OCI-LY1 (cell line): ENCODE measurements around the gene FGGY.

ENCODE experiments used
- H2AFZ ChIP-seq: fragments of 200-600 bp; sonication (generic), shearing (Covaris generic); 2 replicates; pipeline ENCODE4 v1.6.0; 2014; ENCODE audit warnings: antibody characterized with exemption, mild to moderate bottlenecking, low read length
- H3F3A ChIP-seq: fragments of 200-600 bp; sonication (generic), shearing (Covaris generic); 2 replicates; pipeline ENCODE4 v1.6.0; 2014; ENCODE audit warnings: mild to moderate bottlenecking, antibody characterized with exemption, low read length, moderate library complexity; ENCODE audit not compliant: insufficient read depth
- H3K27ac ChIP-seq: fragments of 200-600 bp; sonication (generic); 2 replicates; pipeline ENCODE4 v1.5.1; 2014; ENCODE audit warnings: low read length, mixed run types, mild to moderate bottlenecking, low read depth; ENCODE audit not compliant: poor library complexity, severe bottlenecking
- H3K27me3 ChIP-seq: fragments of 200-600 bp; sonication (generic); 2 replicates; pipeline ENCODE4 v1.6.0; 2014; ENCODE audit warnings: antibody characterized with exemption, mild to moderate bottlenecking, low read length, moderate library complexity; ENCODE audit not compliant: insufficient read depth
- H3K36me3 ChIP-seq: fragments of 200-600 bp; sonication (generic); 2 replicates; pipeline ENCODE4 v1.6.1; 2014; ENCODE audit warnings: mild to moderate bottlenecking, antibody characterized with exemption, low read length, moderate library complexity, mixed read lengths; ENCODE audit not compliant: insufficient read depth
- H3K4me1 ChIP-seq: fragments of 200-600 bp; sonication (generic); 2 replicates; pipeline ENCODE4 v1.5.1; 2014; ENCODE audit warnings: mild to moderate bottlenecking, low read length, moderate library complexity; ENCODE audit not compliant: insufficient read depth, severe bottlenecking
- H3K4me2 ChIP-seq: fragments of 200-600 bp; sonication (generic), shearing (Covaris generic); 2 replicates; pipeline ENCODE4 v1.6.1; 2014; ENCODE audit warnings: low read length
- H3K4me3 ChIP-seq: fragments of 200-600 bp; sonication (generic); 2 replicates; pipeline ENCODE4 v1.5.1; 2014; ENCODE audit warnings: low read length, low read depth, mild to moderate bottlenecking, mixed read lengths; ENCODE audit not compliant: poor library complexity, severe bottlenecking
- H3K79me2 ChIP-seq: fragments of 200-600 bp; shearing (Covaris generic); 2 replicates; pipeline ENCODE4 v1.6.1; 2016; ENCODE audit warnings: mixed run types, low read length, mixed read lengths; ENCODE audit not compliant: insufficient read depth
- H3K9ac ChIP-seq: fragments of 200-600 bp; sonication (generic), shearing (Covaris generic); 2 replicates; pipeline ENCODE4 v1.6.1; 2014; ENCODE audit warnings: mild to moderate bottlenecking, low read length, mixed read lengths
- H3K9me2 ChIP-seq: fragments of 200-600 bp; sonication (generic), shearing (Covaris generic); 2 replicates; pipeline ENCODE4 v1.6.1; 2014; ENCODE audit warnings: low read depth, mild to moderate bottlenecking, low read length, mixed read lengths
- H3K9me3 ChIP-seq: fragments of 200-600 bp; shearing (Covaris generic); 2 replicates; pipeline ENCODE4 v1.6.1; 2014; ENCODE audit warnings: low read length, mixed read lengths
- H4K20me1 ChIP-seq: fragments of 200-600 bp; sonication (generic), shearing (Covaris generic); 2 replicates; pipeline ENCODE4 v1.6.0; 2016; ENCODE audit warnings: mild to moderate bottlenecking, low read length; ENCODE audit not compliant: insufficient read depth
- EZH2 ChIP-seq: fragments of 200-600 bp; sonication (generic), shearing (Covaris generic); IDR thresholded peaks from 2 replicates; pipeline ENCODE4 v1.8.0; 2017; ENCODE audit warnings: borderline replicate concordance, mixed run types, mild to moderate bottlenecking, antibody characterized with exemption, low read length, moderate library complexity, mixed read lengths
- TF ChIP-seq, protein P1 (sequence below): fragments of 200-600 bp; sonication (generic), shearing (Covaris generic); IDR thresholded peaks from 2 replicates; pipeline ENCODE4 v1.5.1; 2017; ENCODE audit warnings: mild to moderate bottlenecking, antibody characterized with exemption, low read length, moderate library complexity, mixed read lengths

The FGGY gene

DNA sequence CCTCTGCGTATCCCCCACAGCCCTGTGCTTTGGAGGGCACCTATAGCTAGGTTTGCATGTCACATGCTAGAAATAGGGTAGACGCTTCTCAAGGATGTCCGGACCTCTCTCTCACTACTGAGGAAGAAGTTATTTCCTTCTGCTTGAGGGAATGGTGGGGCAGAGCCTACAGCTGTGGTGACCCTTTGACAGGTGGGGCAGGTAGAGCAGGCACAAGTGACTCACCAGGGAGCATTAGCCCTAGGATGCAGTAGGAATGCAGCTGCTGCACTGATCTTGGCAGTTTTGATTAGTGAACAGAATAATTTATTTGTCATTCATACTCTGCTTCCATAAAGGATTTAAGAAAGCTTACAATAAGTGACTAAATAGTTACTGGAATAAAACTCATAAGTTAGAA is 388.2 kb downstream of the FGGY start:
- Histone ChIP-seq H3K9me2 (no peaks in the 10 kb centered on the region), H3F3A (no peaks in the 10 kb centered on the region), H3K79me2 (no peaks in the 10 kb centered on the region), H3K4me2 (no peak overlapping the region), H3K9me3 (no peaks in the 10 kb centered on the region), H3K4me3 (no peak overlapping the region), H3K9ac (no peak overlapping the region), H3K27me3 (no peaks in the 10 kb centered on the region), H2AFZ (no peak overlapping the region), H3K4me1 (no peaks in the 10 kb centered on the region), H3K36me3 (no peaks in the 10 kb centered on the region), H3K27ac (no peak overlapping the region), H4K20me1 (no peaks in the 10 kb centered on the region)
- no peak for TF ChIP-seq EZH2
- TF ChIP-seq, protein P1, sequence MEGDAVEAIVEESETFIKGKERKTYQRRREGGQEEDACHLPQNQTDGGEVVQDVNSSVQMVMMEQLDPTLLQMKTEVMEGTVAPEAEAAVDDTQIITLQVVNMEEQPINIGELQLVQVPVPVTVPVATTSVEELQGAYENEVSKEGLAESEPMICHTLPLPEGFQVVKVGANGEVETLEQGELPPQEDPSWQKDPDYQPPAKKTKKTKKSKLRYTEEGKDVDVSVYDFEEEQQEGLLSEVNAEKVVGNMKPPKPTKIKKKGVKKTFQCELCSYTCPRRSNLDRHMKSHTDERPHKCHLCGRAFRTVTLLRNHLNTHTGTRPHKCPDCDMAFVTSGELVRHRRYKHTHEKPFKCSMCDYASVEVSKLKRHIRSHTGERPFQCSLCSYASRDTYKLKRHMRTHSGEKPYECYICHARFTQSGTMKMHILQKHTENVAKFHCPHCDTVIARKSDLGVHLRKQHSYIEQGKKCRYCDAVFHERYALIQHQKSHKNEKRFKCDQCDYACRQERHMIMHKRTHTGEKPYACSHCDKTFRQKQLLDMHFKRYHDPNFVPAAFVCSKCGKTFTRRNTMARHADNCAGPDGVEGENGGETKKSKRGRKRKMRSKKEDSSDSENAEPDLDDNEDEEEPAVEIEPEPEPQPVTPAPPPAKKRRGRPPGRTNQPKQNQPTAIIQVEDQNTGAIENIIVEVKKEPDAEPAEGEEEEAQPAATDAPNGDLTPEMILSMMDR, result no peak

DNA sequence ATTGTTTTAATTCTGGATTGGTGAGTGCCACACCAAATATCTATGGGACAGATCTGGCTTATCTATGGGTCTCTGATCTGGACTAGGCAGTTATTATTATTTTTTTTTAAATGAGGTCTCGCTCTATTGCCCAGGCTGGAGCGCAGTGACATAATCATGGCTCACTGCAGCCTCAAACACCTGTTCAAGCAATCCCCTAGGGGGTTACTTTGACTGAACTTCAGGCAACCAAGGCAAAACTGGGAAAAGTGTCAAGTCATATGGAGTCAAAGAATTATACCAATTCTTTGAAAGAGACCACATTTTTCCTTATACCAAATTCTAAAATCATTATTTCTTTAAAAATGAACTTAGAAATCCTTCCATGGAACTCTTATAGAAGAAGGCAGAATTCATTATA is 388.8 kb downstream of the FGGY start:
- Histone ChIP-seq H3K27ac (no peak overlapping the region), H3K79me2 (no peaks in the 10 kb centered on the region), H3K4me1 (no peaks in the 10 kb centered on the region), H3K4me2 (no peak overlapping the region), H3K9me3 (no peaks in the 10 kb centered on the region), H4K20me1 (no peaks in the 10 kb centered on the region), H2AFZ (no peak overlapping the region), H3K9me2 (no peaks in the 10 kb centered on the region), H3K4me3 (no peak overlapping the region), H3K9ac (no peak overlapping the region), H3K36me3 (no peaks in the 10 kb centered on the region), H3F3A (no peaks in the 10 kb centered on the region), H3K27me3 (no peaks in the 10 kb centered on the region)
- no peak for TF ChIP-seq EZH2
- TF ChIP-seq, protein P1, result no peak

GRCh38 chr1:59686170-59686569 is 389.3 kb downstream of the FGGY start:
- H3K27ac ChIP-seq, result no peak overlapping the region

More at GRCh38 chr1:59686170-59686569, 389.3 kb downstream of the FGGY start:
- Histone ChIP-seq H2AFZ (no peak overlapping the region), H3K4me3 (no peak overlapping the region), H3K36me3 (no peaks in the 10 kb centered on the region), H3K4me1 (no peaks in the 10 kb centered on the region), H3F3A (no peaks in the 10 kb centered on the region), H3K9ac (no peak overlapping the region), H3K9me3 (no peaks in the 10 kb centered on the region), H3K9me2 (no peaks in the 10 kb centered on the region), H4K20me1 (no peaks in the 10 kb centered on the region), H3K79me2 (no peaks in the 10 kb centered on the region), H3K27me3 (no peaks in the 10 kb centered on the region), H3K4me2 (no peak overlapping the region)
- TF ChIP-seq EZH2, result no peak
- TF ChIP-seq, protein P1, result no peak
